ENCODE measurements around the gene GABRG3.
"Not testable (repeated sequence)": the region's sequence is repeated elsewhere in the genome, so short reads cannot be mapped to it uniquely, and the experiment has no call there.

GABRG3 gene

GRCh38 chr15:27361438-27361837 lies 390.5 kb downstream of the GABRG3 start:
- ChIA-PET POLR2A (no interaction called here), CTCF (interaction anchor here (0.6 kb wide), 1 partner anchor 341 kb away, joined by 5 read pairs; no protein-coding TSS in a partner anchor)

GRCh38 chr15:27365456-27365855 lies 394.5 kb downstream of the GABRG3 start:
- no peak overlapping the region for H3K27ac ChIP-seq (ENCODE audit: extremely low read depth, low read depth, low read length)

More at GRCh38 chr15:27361438-27361837, 390.5 kb downstream of the GABRG3 start:
- Histone ChIP-seq H3K4me1 (ENCODE audit: control insufficient read depth, insufficient read depth, low read length) (no peaks in the 10 kb centered on the region), H3K36me3 (ENCODE audit: control insufficient read depth in 2 of 2, insufficient read depth in 1 of 2, low read length in 2 of 2) (no peaks in the 10 kb centered on the region), H3K9me3 (ENCODE audit: control insufficient read depth, insufficient read depth, low read depth, low read length) (no peaks in the 10 kb centered on the region), H3K27ac (ENCODE audit: extremely low read depth, low read depth, low read length) (no peak overlapping the region), H3K4me3 (ENCODE audit: low read depth, low read length) (no peak overlapping the region)
- no peak for TF ChIP-seq ZNF530 (tag by site-specific recombination; IDR thresholded peaks at IDR 0.05; ENCODE audit: low read depth)

DNA sequence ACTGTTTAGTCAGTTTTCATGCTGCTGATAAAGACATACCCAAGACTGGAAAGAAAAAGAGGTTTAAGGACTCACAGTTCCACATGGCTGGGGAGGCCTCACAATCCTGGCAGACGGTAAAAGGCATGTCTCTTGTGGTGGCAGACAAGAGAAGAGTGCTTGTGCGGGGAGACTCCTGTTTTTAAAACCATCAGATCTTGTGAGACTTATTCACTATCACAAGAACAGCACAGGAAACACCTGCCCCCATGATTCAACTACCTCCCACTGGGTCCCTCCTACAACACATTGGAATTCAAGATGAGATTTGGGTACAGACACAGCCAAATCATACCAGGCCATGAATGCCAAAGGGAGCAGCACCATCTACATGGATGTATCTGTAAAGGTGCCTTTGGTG lies 406.4 kb downstream of the GABRG3 start:
- H3K4me3 ChIP-seq (ENCODE audit: low read depth, low read length); H3K27ac ChIP-seq (ENCODE audit: extremely low read depth, low read depth, low read length); H3K9me3 ChIP-seq (ENCODE audit: control insufficient read depth, insufficient read depth, low read depth, low read length); H3K36me3 ChIP-seq (ENCODE audit: control insufficient read depth in 2 of 2, insufficient read depth in 1 of 2, low read length in 2 of 2); POLR2A ChIA-PET; H3K4me1 ChIP-seq (ENCODE audit: control insufficient read depth, insufficient read depth, low read length); CTCF ChIA-PET: not testable (repeated sequence)

More at GRCh38 chr15:27365456-27365855, 394.5 kb downstream of the GABRG3 start:
- ChIA-PET POLR2A (no interaction called here), CTCF (no interaction called here)
- Histone ChIP-seq H3K9me3 (ENCODE audit: control insufficient read depth, insufficient read depth, low read depth, low read length) (no peaks in the 10 kb centered on the region), H3K4me1 (ENCODE audit: control insufficient read depth, insufficient read depth, low read length) (no peaks in the 10 kb centered on the region), H3K4me3 (ENCODE audit: low read depth, low read length) (no peak overlapping the region), H3K36me3 (ENCODE audit: control insufficient read depth in 2 of 2, insufficient read depth in 1 of 2, low read length in 2 of 2) (no peaks in the 10 kb centered on the region)
- TF ChIP-seq ZSCAN23 (tag by site-specific recombination; IDR thresholded peaks at IDR 0.05) (no peak), ZNF558 (tag by site-specific recombination; IDR thresholded peaks at IDR 0.05) (no peak), ZBTB10 (tag by site-specific recombination; IDR thresholded peaks at IDR 0.05) (no peak), ZNF148 (tag by site-specific recombination; IDR thresholded peaks at IDR 0.05; ENCODE audit: borderline replicate concordance) (no peak), ZNF610 (tag by site-specific recombination; IDR thresholded peaks at IDR 0.05; ENCODE audit: borderline replicate concordance) (no peak)
- TF ChIP-seq, protein P1, sequence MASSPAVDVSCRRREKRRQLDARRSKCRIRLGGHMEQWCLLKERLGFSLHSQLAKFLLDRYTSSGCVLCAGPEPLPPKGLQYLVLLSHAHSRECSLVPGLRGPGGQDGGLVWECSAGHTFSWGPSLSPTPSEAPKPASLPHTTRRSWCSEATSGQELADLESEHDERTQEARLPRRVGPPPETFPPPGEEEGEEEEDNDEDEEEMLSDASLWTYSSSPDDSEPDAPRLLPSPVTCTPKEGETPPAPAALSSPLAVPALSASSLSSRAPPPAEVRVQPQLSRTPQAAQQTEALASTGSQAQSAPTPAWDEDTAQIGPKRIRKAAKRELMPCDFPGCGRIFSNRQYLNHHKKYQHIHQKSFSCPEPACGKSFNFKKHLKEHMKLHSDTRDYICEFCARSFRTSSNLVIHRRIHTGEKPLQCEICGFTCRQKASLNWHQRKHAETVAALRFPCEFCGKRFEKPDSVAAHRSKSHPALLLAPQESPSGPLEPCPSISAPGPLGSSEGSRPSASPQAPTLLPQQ (tag by site-specific recombination; IDR thresholded peaks at IDR 0.05): no peak

DNA sequence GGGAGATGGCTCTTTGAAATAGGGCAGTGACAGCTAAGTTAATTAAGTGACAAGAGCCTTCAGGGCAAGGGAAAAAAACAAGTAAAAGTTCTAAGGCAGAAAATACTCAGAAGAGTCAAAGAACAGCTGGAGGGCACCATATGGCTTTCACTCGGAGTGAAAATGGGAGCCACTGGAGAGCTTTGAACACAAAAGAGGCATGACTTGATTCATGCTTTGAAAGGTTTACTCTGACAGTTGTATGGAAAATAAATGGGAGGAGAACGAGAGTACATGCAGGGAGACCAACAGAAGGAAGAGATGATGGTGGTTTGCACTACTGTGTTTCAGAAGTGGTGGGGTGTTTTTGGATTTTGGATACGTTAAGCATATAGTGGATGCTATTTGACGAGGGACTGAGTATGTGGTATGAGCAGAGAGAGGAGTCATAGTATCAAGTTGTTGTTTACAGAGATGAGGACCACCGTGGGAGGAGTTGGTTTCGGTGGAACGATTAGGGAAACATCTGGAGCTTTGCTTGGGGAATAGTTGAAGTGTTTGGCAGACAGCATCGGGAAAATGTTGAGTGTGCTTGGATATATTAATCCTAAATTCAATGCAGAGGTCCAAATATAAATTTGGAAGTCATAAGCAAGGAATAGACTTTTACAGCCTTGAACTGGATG lies 411.5 kb downstream of the GABRG3 start:
- no peaks in the 10 kb centered on the region for H3K9me3 ChIP-seq (ENCODE audit: control insufficient read depth, insufficient read depth, low read depth, low read length)
- TF ChIP-seq ZNF24 (tag by site-specific recombination; IDR thresholded peaks at IDR 0.05) (no peak), ZNF354C (tag by site-specific recombination; IDR thresholded peaks at IDR 0.05; ENCODE audit: borderline replicate concordance, low read depth) (no peak), ZNF266 (tag by site-specific recombination; IDR thresholded peaks at IDR 0.05; ENCODE audit: low read depth) (no peak), KLF16 (tag by site-specific recombination; IDR thresholded peaks at IDR 0.05) (no peak), KLF1 (tag by site-specific recombination; IDR thresholded peaks at IDR 0.05) (no peak), ZNF560 (tag by site-specific recombination; IDR thresholded peaks at IDR 0.05; ENCODE audit: borderline replicate concordance) (no peak), ZNF626 (tag by site-specific recombination; IDR thresholded peaks at IDR 0.05) (no peak), RBAK (tag by site-specific recombination; IDR thresholded peaks at IDR 0.05) (no peak), OVOL3 (tag by site-specific recombination; IDR thresholded peaks at IDR 0.05) (no peak), PRDM1 (tag by site-specific recombination; IDR thresholded peaks at IDR 0.05) (no peak), ZNF785 (tag by site-specific recombination; IDR thresholded peaks at IDR 0.05) (no peak)
- TF ChIP-seq, protein P2, sequence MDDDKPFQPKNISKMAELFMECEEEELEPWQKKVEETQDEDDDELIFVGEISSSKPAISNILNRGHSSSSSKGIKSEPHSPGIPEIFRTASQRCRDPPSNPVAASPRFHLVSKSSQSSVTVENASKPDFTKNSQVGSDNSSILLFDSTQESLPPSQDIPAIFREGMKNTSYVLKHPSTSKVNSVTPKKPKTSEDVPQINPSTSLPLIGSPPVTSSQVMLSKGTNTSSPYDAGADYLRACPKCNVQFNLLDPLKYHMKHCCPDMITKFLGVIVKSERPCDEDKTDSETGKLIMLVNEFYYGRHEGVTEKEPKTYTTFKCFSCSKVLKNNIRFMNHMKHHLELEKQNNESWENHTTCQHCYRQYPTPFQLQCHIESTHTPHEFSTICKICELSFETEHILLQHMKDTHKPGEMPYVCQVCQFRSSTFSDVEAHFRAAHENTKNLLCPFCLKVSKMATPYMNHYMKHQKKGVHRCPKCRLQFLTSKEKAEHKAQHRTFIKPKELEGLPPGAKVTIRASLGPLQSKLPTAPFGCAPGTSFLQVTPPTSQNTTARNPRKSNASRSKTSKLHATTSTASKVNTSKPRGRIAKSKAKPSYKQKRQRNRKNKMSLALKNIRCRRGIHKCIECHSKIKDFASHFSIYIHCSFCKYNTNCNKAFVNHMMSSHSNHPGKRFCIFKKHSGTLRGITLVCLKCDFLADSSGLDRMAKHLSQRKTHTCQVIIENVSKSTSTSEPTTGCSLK (tag by site-specific recombination; IDR thresholded peaks at IDR 0.05): no peak

More for the DNA sequence above, 411.5 kb downstream of the GABRG3 start:
- CTCF ChIA-PET: interaction anchor here (0.6 kb wide), 1 partner anchor 105 kb away, joined by 3 read pairs; no protein-coding TSS in a partner anchor
- Histone ChIP-seq H3K27ac (ENCODE audit: extremely low read depth, low read depth, low read length) (no peak overlapping the region), H3K4me3 (ENCODE audit: low read depth, low read length) (no peak overlapping the region), H3K4me1 (ENCODE audit: control insufficient read depth, insufficient read depth, low read length) (no peaks in the 10 kb centered on the region), H3K36me3 (ENCODE audit: control insufficient read depth in 2 of 2, insufficient read depth in 1 of 2, low read length in 2 of 2) (no peaks in the 10 kb centered on the region)
- POLR2A ChIA-PET: interaction anchor here (0.6 kb wide), 1 partner anchor 164 kb away, joined by 3 read pairs; no protein-coding TSS in a partner anchor
